Gastroesophageal sphincter (tissue), 4 donors: ENCODE measurements around the gene SUPT7L. TPM values are rescaled to one million over a fixed set of nuclear protein-coding genes. Genes with fewer than 3 reads are reported as not detected.
"Not testable (repeated sequence)": the region's sequence is repeated elsewhere in the genome, so short reads cannot be mapped to it uniquely, and the experiment has no call there.

Source experiments
- ATAC-seq: fragments of 150-250 bp; one replicate; pipeline ENCODE4 v1.9.1; 2016; ENCODE audit warnings: mild to moderate bottlenecking, moderate library complexity
- H3K27ac ChIP-seq, 4 donors: fragments of 200-600 bp; sonication (generic) in 3 of 4; 1 replicate in 3 of 4; 2 replicates in 1 of 4; pipeline ENCODE4 v1.5.1; 2016 to 2019
- H3K27me3 ChIP-seq: fragments of 200-600 bp; sonication (generic); one replicate; pipeline ENCODE4 v1.5.1; 2019
- H3K36me3 ChIP-seq, 2 donors: fragments of 200-600 bp; sonication (generic); one replicate each; pipeline ENCODE4 v1.5.1; 2019; ENCODE audit warnings: control low read depth in 1 of 2
- H3K4me1 ChIP-seq, 3 donors: fragments of 200-600 bp; sonication (generic); 1 replicate in 2 of 3; 2 replicates in 1 of 3; pipeline ENCODE4 v1.5.1; 2016 to 2019; ENCODE audit warnings: control low read depth in 2 of 3
- H3K4me3 ChIP-seq, 2 donors: fragments of 200-600 bp; sonication (generic); one replicate each; pipeline ENCODE4 v1.5.1; 2019; ENCODE audit warnings: mild to moderate bottlenecking in 1 of 2, moderate library complexity in 1 of 2
- H3K9me3 ChIP-seq, 3 donors: fragments of 200-600 bp; sonication (generic); one replicate each; pipeline ENCODE4 v1.5.1; 2017 to 2019; ENCODE audit warnings: control low read depth in 2 of 3
- CTCF ChIP-seq, 4 experiments: fragments of 200-600 bp in 2 of 4; fragments of 450-650 bp in 2 of 4; sonication (generic) in 1 of 4; IDR thresholded peaks; one replicate each; pipeline ENCODE4 v1.5.1; 2017 to 2019; ENCODE audit warnings: antibody characterized with exemption in 4 of 4, mild to moderate bottlenecking in 2 of 4, moderate library complexity in 2 of 4
- EP300 ChIP-seq: sonication (generic); formaldehyde crosslinking; IDR thresholded peaks from one replicate; pipeline ENCODE4 v1.6.1; 2017; ENCODE audit warnings: antibody characterized with exemption, mild to moderate bottlenecking
- POLR2A ChIP-seq, 2 donors: fragments of 450-650 bp; IDR thresholded peaks; one replicate each; pipeline ENCODE4 v1.6.1; 2017; ENCODE audit warnings: antibody characterized with exemption in 2 of 2, mild to moderate bottlenecking in 2 of 2, moderate library complexity in 1 of 2
- POLR2AphosphoS5 ChIP-seq: sonication (generic); formaldehyde crosslinking; IDR thresholded peaks from one replicate; pipeline ENCODE4 v1.6.1; 2017; ENCODE audit warnings: antibody characterized with exemption
- WGBS, 2 donors: methylation state at CpG; one replicate each; pipeline ENCODE4 v1.1.5; 2018; ENCODE audit warnings: low coverage in 1 of 2; 5-methylcytosine and 5-hydroxymethylcytosine counted together
- total RNA-seq, 4 donors: library from RNA; depleted of rRNA; stranded (reverse); fragments of >200 nt; gene quantifications; one replicate each; pipeline ENCODE4 v1.1.0, GENCODE V29; 2016

Gene SUPT7L
- total RNA-seq, 4 donors from 2014 or later, result 15.1 to 31.9 (median 25.6) TPM

DNA sequence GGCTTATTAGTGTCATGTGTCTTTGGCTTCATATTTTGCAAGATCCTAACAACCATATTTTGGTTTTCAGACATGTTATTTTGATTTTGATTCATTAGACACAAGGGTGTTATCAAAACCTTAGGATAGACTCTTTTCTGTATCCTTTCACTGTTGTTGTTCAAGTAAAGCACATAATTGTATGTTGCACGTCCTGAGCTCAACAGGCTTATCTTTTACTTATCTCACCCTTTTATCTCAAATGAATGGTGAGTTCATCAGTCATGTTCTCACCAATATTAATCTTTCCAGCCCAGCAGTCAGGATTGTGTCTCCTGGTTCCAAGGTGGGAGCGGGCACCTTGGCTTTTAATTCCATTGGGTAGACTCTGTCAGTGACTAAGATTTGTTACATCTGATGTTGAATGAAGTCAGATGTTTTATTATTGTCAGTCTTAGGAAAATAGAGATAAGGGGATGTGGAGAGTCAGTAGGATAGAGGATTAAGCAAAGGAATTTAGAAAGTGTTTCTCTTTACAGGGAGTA lies 22.6 kb downstream of the SUPT7L start:
- Histone ChIP-seq H3K9me3 (no peaks in the 10 kb centered on the region), H3K4me3 (no peak overlapping the region), H3K36me3 (peaks cover 3 to 99% of the 10 kb centered on the region in 2 donors), H3K27me3 (no peaks in the 10 kb centered on the region), H3K27ac (no peak overlapping the region), H3K4me1 (no peaks in the 10 kb centered on the region)
- no peak for TF ChIP-seq CTCF (IDR thresholded peaks at IDR 0.05)
- no peak for TF ChIP-seq EP300
- TF ChIP-seq POLR2AphosphoS5, result no peak
- TF ChIP-seq POLR2A (IDR thresholded peaks at IDR 0.05), result no peak
- WGBS, 2 donors, result 68 to 83% methylated on average over 2 of the region's 2 CpGs
- ATAC-seq, result no peak

- Histone ChIP-seq H3K27ac (no peak overlapping the region), H3K36me3 (peaks cover 7 to 99% of the 10 kb centered on the region in 2 donors), H3K4me3 (no peak overlapping the region), H3K27me3 (no peaks in the 10 kb centered on the region), H3K9me3 (no peaks in the 10 kb centered on the region), H3K4me1 (no peaks in the 10 kb centered on the region)
- 51 to 77% methylated on average over 3 of the region's 3 CpGs for WGBS, 2 donors
- ATAC-seq, result no peak
- TF ChIP-seq CTCF (IDR thresholded peaks at IDR 0.05), result no peak
- no peak for TF ChIP-seq POLR2AphosphoS5
- TF ChIP-seq EP300, result no peak
- no peak for TF ChIP-seq POLR2A (IDR thresholded peaks at IDR 0.05)
Observed at GRCh38 chr2:27638709-27639108, 24.7 kb downstream of the SUPT7L start.

DNA sequence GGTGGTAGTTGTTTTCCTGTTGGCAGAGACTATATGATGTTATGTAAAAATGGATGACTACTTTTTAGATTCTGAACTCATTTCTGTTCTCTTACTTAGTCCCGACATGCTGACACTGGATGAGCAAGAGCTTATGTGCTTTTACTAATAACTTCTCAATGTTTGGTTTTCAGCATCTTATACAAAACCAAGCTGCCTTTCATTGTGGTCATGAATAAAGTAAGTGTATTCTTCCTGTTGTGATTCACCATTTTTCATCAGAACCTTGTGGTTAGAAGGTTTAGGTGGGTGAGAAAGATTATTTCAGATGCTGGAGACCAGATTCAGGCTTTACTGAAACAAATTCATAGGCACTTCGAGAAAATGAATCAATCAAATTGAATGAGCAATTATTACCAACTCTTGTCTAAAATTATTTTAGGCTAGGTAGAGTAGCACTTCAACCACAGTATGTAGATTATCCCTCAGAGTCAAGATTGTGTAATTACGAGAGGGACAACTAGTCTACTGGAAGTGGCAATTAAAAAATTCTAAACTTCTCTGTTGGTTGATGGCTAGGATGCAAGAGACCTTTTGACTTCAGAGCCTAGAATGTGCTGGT lies 25.3 kb downstream of the SUPT7L start:
- ATAC-seq, result no peak
- WGBS, 2 donors, result 72 to 90% methylated on average over 3 of the region's 3 CpGs
- Histone ChIP-seq H3K27me3 (no peaks in the 10 kb centered on the region), H3K36me3 (peaks cover 7 to 99% of the 10 kb centered on the region in 2 donors), H3K27ac (no peak overlapping the region), H3K9me3 (no peaks in the 10 kb centered on the region), H3K4me1 (no peaks in the 10 kb centered on the region), H3K4me3 (no peak overlapping the region)
- TF ChIP-seq POLR2AphosphoS5, result no peak
- TF ChIP-seq POLR2A (IDR thresholded peaks at IDR 0.05), result no peak
- no peak for TF ChIP-seq CTCF (IDR thresholded peaks at IDR 0.05)
- TF ChIP-seq EP300, result no peak

- no peaks in the 10 kb centered on the region for H3K9me3 ChIP-seq
- no peak for TF ChIP-seq POLR2AphosphoS5
- no peak for TF ChIP-seq POLR2A (IDR thresholded peaks at IDR 0.05)
- no peak for TF ChIP-seq CTCF (IDR thresholded peaks at IDR 0.05)
- no peak for TF ChIP-seq EP300
- peaks cover 7 to 100% of the 10 kb centered on the region in 2 donors for H3K36me3 ChIP-seq
- WGBS, 2 donors, result 92% methylated on average over 5 of the region's 5 CpGs; no CpG with 5 or more reads in 1 of the 2 donors
- no peak overlapping the region for H3K27ac ChIP-seq
- no peaks in the 10 kb centered on the region for H3K4me1 ChIP-seq
- no peak for ATAC-seq
- H3K27me3 ChIP-seq, result no peaks in the 10 kb centered on the region
- no peak overlapping the region for H3K4me3 ChIP-seq
Observed at GRCh38 chr2:27636766-27637165, 26.6 kb downstream of the SUPT7L start.

DNA sequence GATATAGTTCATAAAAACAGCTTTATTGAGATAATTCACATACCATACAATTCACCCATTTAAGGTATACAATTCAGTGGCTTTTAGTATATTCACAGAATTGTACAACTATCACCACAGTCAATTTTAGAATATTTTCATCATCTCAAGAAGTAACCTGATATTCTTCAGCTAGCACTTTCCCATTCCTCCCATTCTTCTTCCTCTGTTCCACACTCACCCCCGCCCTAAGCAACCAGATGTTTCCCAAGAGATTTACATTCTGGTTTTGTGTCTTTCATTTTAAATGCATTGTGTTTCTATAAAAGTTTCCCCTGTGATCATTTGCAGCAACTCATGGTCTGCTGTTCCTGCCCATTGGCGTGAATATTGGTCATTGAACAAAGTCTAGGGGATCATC lies 29.1 kb downstream of the SUPT7L start:
- Histone ChIP-seq H3K4me1 (peaks cover 0 to 13% (median 8%) of the 10 kb centered on the region in 3 donors), H3K27ac (no peak overlapping the region), H3K4me3 (no peak overlapping the region), H3K36me3 (peaks cover 7 to 93% of the 10 kb centered on the region in 2 donors), H3K9me3 (no peaks in the 10 kb centered on the region), H3K27me3 (no peaks in the 10 kb centered on the region)
- WGBS, 2 donors, result 62 to 78% methylated on average over 1 to 2 of the region's 2 CpGs
- ATAC-seq, result no peak
- TF ChIP-seq CTCF (IDR thresholded peaks at IDR 0.05) (no peak), POLR2AphosphoS5 (no peak), POLR2A (IDR thresholded peaks at IDR 0.05) (no peak), EP300 (no peak)

DNA sequence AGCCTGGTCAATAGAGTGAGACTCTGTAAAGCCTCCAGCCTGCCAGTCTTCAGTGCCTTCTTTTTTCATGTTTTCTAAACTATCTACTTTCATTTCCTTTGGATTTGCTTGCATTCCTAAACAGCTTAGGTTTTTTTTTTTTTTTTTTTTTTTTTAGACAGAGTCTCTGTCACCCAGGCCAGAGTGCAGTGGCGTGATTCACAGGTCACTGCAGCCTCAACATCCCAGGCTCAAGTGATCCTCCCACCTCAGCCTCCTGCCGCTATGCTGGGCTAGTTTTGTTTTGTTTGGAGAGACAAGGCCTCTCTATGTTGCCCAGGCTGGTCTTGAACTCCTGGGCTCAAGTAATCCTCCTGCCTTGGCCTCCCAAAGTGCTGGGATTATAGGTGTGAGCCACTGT lies 33.2 kb downstream of the SUPT7L start:
- H3K27ac ChIP-seq, H3K4me3 ChIP-seq, H3K27me3 ChIP-seq, ATAC-seq, H3K9me3 ChIP-seq: not testable (repeated sequence)
- Histone ChIP-seq H3K4me1 (peaks cover 0 to 26% (median 14%) of the 10 kb centered on the region in 3 donors), H3K36me3 (peaks cover 7 to 53% of the 10 kb centered on the region in 2 donors)
- no CpG with 5 or more reads among the region's 2 CpGs for WGBS, 2 donors
